CD8-positive, alpha-beta memory T cell (primary cell): ENCODE results near the gene NAT16. TPM values are rescaled to one million over a fixed set of nuclear protein-coding genes. Genes with fewer than 3 reads are reported as not detected.
"Not testable (repeated sequence)": the region's sequence is repeated elsewhere in the genome, so short reads cannot be mapped to it uniquely, and the experiment has no call there.

Source experiments
- CTCF ChIA-PET: fragments of 350-600 bp; sonication (Branson Sonifier 250); formaldehyde crosslinking; loops from one replicate; lab custom pipeline; 2021; ENCODE audit warnings: antibody characterized with exemption; lab: Charles Lee
- POLR2A ChIA-PET: fragments of 350-600 bp; sonication (Branson Sonifier 250); formaldehyde crosslinking; loops from one replicate; lab custom pipeline; 2021; ENCODE audit warnings: antibody characterized with exemption; lab: Charles Lee
- DNase-seq, 5 donors: peaks; one replicate each; pipeline versions ENCODE4 v3.0.0 to v3.0.0-alpha.2; 2020 to 2022; ENCODE audit warnings: mixed read lengths in 1 of 5
- H3K27ac ChIP-seq: one replicate; pipeline ENCODE4 v1.7.0; 2013; ENCODE audit warnings: low read depth, mild to moderate bottlenecking, low read length, moderate library complexity
- H3K27me3 ChIP-seq: 2 replicates; pipeline ENCODE4 v1.7.0; 2013; ENCODE audit warnings: low read length, mild to moderate bottlenecking; ENCODE audit not compliant: insufficient read depth, poor library complexity, severe bottlenecking
- H3K36me3 ChIP-seq: 2 replicates; pipeline ENCODE4 v1.7.0; 2013; ENCODE audit warnings: mild to moderate bottlenecking, low read length, moderate library complexity; ENCODE audit not compliant: insufficient read depth
- H3K4me1 ChIP-seq: 2 replicates; pipeline ENCODE4 v1.7.0; 2013; ENCODE audit warnings: mild to moderate bottlenecking, low read length, moderate library complexity; ENCODE audit not compliant: insufficient read depth
- H3K4me3 ChIP-seq: 2 replicates; pipeline ENCODE4 v1.7.0; 2013; ENCODE audit warnings: mild to moderate bottlenecking, low read length
- H3K9me3 ChIP-seq: 2 replicates; pipeline ENCODE4 v1.7.0; 2013; ENCODE audit warnings: mild to moderate bottlenecking, low read length
- H3K27ac Mint-ChIP-seq, 8 donors: one replicate each; pipeline ENCODE4 v1.8.0; 2020 to 2021; ENCODE audit warnings: mixed read lengths in 8 of 8, mild to moderate bottlenecking in 6 of 8, inconsistent platforms in 3 of 8, moderate library complexity in 3 of 8
- H3K27me3 Mint-ChIP-seq, 2 donors: one replicate each; pipeline ENCODE4 v1.8.0; 2020 to 2021; ENCODE audit warnings: mixed read lengths in 2 of 2, mild to moderate bottlenecking in 1 of 2, moderate library complexity in 1 of 2
- H3K36me3 Mint-ChIP-seq, 3 donors: one replicate each; pipeline ENCODE4 v1.8.0; 2020 to 2021; ENCODE audit warnings: mixed read lengths in 3 of 3, inconsistent platforms in 1 of 3, mild to moderate bottlenecking in 1 of 3
- H3K4me1 Mint-ChIP-seq, 3 donors: one replicate each; pipeline ENCODE4 v1.8.0; 2020 to 2021; ENCODE audit warnings: mixed read lengths in 3 of 3, inconsistent platforms in 1 of 3, mild to moderate bottlenecking in 1 of 3
- H3K4me3 Mint-ChIP-seq, 7 donors: one replicate each; pipeline ENCODE4 v1.8.0; 2020 to 2021; ENCODE audit warnings: mixed read lengths in 7 of 7, mild to moderate bottlenecking in 6 of 7, moderate library complexity in 4 of 7, inconsistent platforms in 2 of 7
- H3K9me3 Mint-ChIP-seq, 5 donors: one replicate each; pipeline ENCODE4 v1.8.0; 2020 to 2022; ENCODE audit warnings: mixed read lengths in 5 of 5, mild to moderate bottlenecking in 3 of 5, moderate library complexity in 2 of 5, inconsistent platforms in 1 of 5
- polyA plus RNA-seq: library from polyadenylated mRNA; unstranded; fragments of 300-500 nt; fragmentation: Illumina TruSeq; gene quantifications from one replicate; pipeline ENCODE4 v1.2.3, GENCODE V29; 2021
- total RNA-seq, 2 experiments: library from RNA; stranded (reverse); gene quantifications; one replicate each; pipeline ENCODE4 v1.2.3, GENCODE V29; 2021

Gene NAT16
- total and polyA plus RNA-seq, 3 experiments from 2014 or later = not detected

- Histone ChIP-seq H3K27ac (no peak overlapping the region), H3K27me3 (peaks cover 9% of the 10 kb centered on the region)
Measured at GRCh38 chr7:101125989-101126650, 54.0 kb downstream of the NAT16 start.

GRCh38 chr7:101124376-101125056, 55.6 kb downstream of the NAT16 start:
- no peak for DNase-seq
- no peaks in the 10 kb centered on the region for H3K9me3 ChIP-seq
- Mint-ChIP-seq H3K27ac (peak overlapping the region in 1 of 8 donors; percentile 30), H3K4me1 (peaks cover 25 to 38% (median 27%) of the 10 kb centered on the region in 3 donors), H3K9me3 (no peaks in the 10 kb centered on the region), H3K36me3 (no peaks in the 10 kb centered on the region), H3K27me3 (peaks cover 53 to 77% of the 10 kb centered on the region in 2 donors), H3K4me3 (no peak overlapping the region)
- H3K36me3 ChIP-seq = no peaks in the 10 kb centered on the region
- H3K27ac ChIP-seq = no peak overlapping the region
- H3K27me3 ChIP-seq = peaks cover 9% of the 10 kb centered on the region
- ChIA-PET CTCF (interaction anchor here (2.2 kb wide), 1 partner anchor 19 kb away, joined by 14 read pairs; no protein-coding TSS in a partner anchor), POLR2A (no interaction called here)
- H3K4me1 ChIP-seq = peaks cover 21% of the 10 kb centered on the region
- H3K4me3 ChIP-seq = no peak overlapping the region

More at GRCh38 chr7:101125989-101126650, 54.0 kb downstream of the NAT16 start:
- peak overlapping the region in 4 of 8 donors; percentile 22 to 74 (median 54) for H3K27ac Mint-ChIP-seq
- Histone ChIP-seq H3K4me1 (peaks cover 21% of the 10 kb centered on the region), H3K4me3 (peak overlapping the region; percentile 39), H3K36me3 (no peaks in the 10 kb centered on the region), H3K9me3 (no peaks in the 10 kb centered on the region)
- peak overlapping the region in 5 of 7 donors; percentile 31 to 75 (median 73) for H3K4me3 Mint-ChIP-seq
- ChIA-PET CTCF (interaction anchor here (0.6 to 1.5 kb wide), 3 partner anchors 18 to 415 kb away, joined by 3 to 6 read pairs (median 3); no protein-coding TSS in a partner anchor), POLR2A (no interaction called here)
- H3K27me3 Mint-ChIP-seq = peaks cover 42 to 76% of the 10 kb centered on the region in 2 donors
- peaks cover 25 to 38% (median 27%) of the 10 kb centered on the region in 3 donors for H3K4me1 Mint-ChIP-seq
- H3K36me3 Mint-ChIP-seq = no peaks in the 10 kb centered on the region
- no peaks in the 10 kb centered on the region for H3K9me3 Mint-ChIP-seq
- DNase-seq = no peak

GRCh38 chr7:101123703-101124068, 56.4 kb downstream of the NAT16 start:
- no peak overlapping the region for H3K4me3 ChIP-seq
- Mint-ChIP-seq H3K4me3 (no peak overlapping the region), H3K9me3 (no peaks in the 10 kb centered on the region), H3K27ac (no peak overlapping the region), H3K36me3 (no peaks in the 10 kb centered on the region), H3K4me1 (peaks cover 25 to 38% (median 27%) of the 10 kb centered on the region in 3 donors), H3K27me3 (peaks cover 58 to 82% of the 10 kb centered on the region in 2 donors)
- H3K36me3 ChIP-seq = no peaks in the 10 kb centered on the region
- H3K9me3 ChIP-seq = no peaks in the 10 kb centered on the region
- ChIA-PET CTCF (interaction anchor here (2.2 kb wide), 1 partner anchor 20 kb away, joined by 14 read pairs; no protein-coding TSS in a partner anchor), POLR2A (no interaction called here)
- H3K27me3 ChIP-seq = peaks cover 9% of the 10 kb centered on the region
- no peak for DNase-seq
- H3K27ac ChIP-seq = no peak overlapping the region
- peaks cover 21% of the 10 kb centered on the region for H3K4me1 ChIP-seq

- POLR2A ChIA-PET = no interaction called here
- Mint-ChIP-seq H3K9me3 (peaks cover 0 to 2% (median 0%) of the 10 kb centered on the region in 5 donors), H3K4me1 (peaks cover 25 to 35% (median 27%) of the 10 kb centered on the region in 3 donors), H3K4me3 (no peak overlapping the region), H3K27ac (peak overlapping the region in 1 of 8 donors; percentile 15), H3K27me3 (peaks cover 59 to 81% of the 10 kb centered on the region in 2 donors), H3K36me3 (no peaks in the 10 kb centered on the region)
- no peaks in the 10 kb centered on the region for H3K9me3 ChIP-seq
- no peak overlapping the region for H3K27ac ChIP-seq
- peaks cover 21% of the 10 kb centered on the region for H3K4me1 ChIP-seq
- no peak for DNase-seq
- no peak overlapping the region for H3K4me3 ChIP-seq
- H3K27me3 ChIP-seq = peaks cover 9% of the 10 kb centered on the region
- H3K36me3 ChIP-seq = no peaks in the 10 kb centered on the region
- CTCF ChIA-PET = interaction anchor here (0.9 to 2.2 kb wide), 2 partner anchors 20 to 21 kb away, joined by 3 to 14 read pairs; no protein-coding TSS in a partner anchor
Measured at GRCh38 chr7:101122933-101123702, 57.0 kb downstream of the NAT16 start.

GRCh38 chr7:101121991-101122932, 57.8 kb downstream of the NAT16 start:
- H3K4me1 Mint-ChIP-seq = peaks cover 23 to 32% (median 24%) of the 10 kb centered on the region in 3 donors
- peaks cover 5% of the 10 kb centered on the region for H3K27me3 ChIP-seq
- ChIA-PET CTCF (interaction anchor here (0.9 kb wide), 1 partner anchor 22 kb away, joined by 3 read pairs; no protein-coding TSS in a partner anchor), POLR2A (no interaction called here)
- no peaks in the 10 kb centered on the region for H3K36me3 Mint-ChIP-seq
- DNase-seq = no peak
- peaks cover 56 to 76% of the 10 kb centered on the region in 2 donors for H3K27me3 Mint-ChIP-seq
- peaks cover 21% of the 10 kb centered on the region for H3K4me1 ChIP-seq
- no peak overlapping the region for H3K27ac ChIP-seq
- peaks cover 0 to 2% (median 0%) of the 10 kb centered on the region in 5 donors for H3K9me3 Mint-ChIP-seq
- H3K36me3 ChIP-seq = no peaks in the 10 kb centered on the region
- H3K27ac Mint-ChIP-seq = no peak overlapping the region
- no peaks in the 10 kb centered on the region for H3K9me3 ChIP-seq
- H3K4me3 Mint-ChIP-seq = peak overlapping the region in 2 of 7 donors; percentile 15 to 27
- no peak overlapping the region for H3K4me3 ChIP-seq

- H3K27ac Mint-ChIP-seq, H3K36me3 Mint-ChIP-seq, H3K27ac ChIP-seq, POLR2A ChIA-PET, H3K27me3 ChIP-seq, H3K4me3 ChIP-seq, H3K4me3 Mint-ChIP-seq, H3K9me3 ChIP-seq, H3K36me3 ChIP-seq, DNase-seq, H3K9me3 Mint-ChIP-seq, CTCF ChIA-PET: not testable (repeated sequence)
- peaks cover 14% of the 10 kb centered on the region for H3K4me1 ChIP-seq
- Mint-ChIP-seq H3K27me3 (peaks cover 56 to 73% of the 10 kb centered on the region in 2 donors), H3K4me1 (peaks cover 16 to 25% (median 18%) of the 10 kb centered on the region in 3 donors)
Measured at GRCh38 chr7:101121631-101121990, 58.5 kb downstream of the NAT16 start.
